Measurements from ENCODE around the gene KLHL3.

Gene KLHL3

DNA sequence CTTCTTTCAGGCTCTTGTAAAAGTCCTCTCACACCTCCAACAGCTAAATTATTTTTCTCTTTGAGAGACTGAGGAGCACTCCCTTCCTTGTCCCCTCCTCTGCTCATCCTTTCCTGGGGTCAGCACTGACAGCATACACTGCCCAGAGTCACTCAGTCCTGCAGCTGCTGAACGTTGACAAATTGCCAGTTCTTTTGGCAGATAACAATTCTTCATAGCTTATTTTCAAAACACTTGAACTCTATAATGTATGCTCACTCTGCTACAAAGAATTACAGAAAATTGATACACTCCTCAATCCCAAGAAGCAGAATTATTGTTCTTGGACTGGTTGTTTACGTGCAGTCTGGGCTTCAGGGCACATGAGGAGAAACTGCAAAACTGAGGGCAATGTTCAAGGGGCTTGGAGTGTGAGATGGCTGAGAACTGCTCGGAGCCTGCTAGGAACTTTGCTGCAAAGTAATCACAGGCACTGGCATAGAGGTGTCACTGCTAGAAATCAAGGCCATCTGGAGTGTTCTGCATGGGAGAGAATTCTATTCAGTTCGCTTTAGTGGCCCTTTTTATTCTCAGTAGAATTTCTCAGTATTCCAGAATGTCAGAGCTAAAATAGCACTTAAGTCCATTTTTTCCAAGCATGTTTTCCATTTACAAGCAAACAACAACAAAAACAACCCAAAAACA is 140.4 kb downstream of the KLHL3 start:
- H3K4me1 ChIP-seq (ENCODE audit: control insufficient read depth in 2 of 2, insufficient read depth in 1 of 2, low read depth in 1 of 2, low read length in 2 of 2), result no peaks in the 10 kb centered on the region
- no peak overlapping the region for H3K14ac ChIP-seq (ENCODE audit: low read length)
- H3K4me2 ChIP-seq (ENCODE audit: insufficient read depth, low read length, poor library complexity, severe bottlenecking), result no peak overlapping the region
- H2BK120ac ChIP-seq (ENCODE audit: low read depth, low read length), result no peak overlapping the region
- no peak overlapping the region for H3K18ac ChIP-seq (ENCODE audit: low read length)
- H3K79me1 ChIP-seq (ENCODE audit: low read depth, low read length), result no peaks in the 10 kb centered on the region
- no peak for DNase-seq (ENCODE audit: low spot score)
- no peak overlapping the region for H2AFZ ChIP-seq (ENCODE audit: low read length)
- H3K23ac ChIP-seq (ENCODE audit: low read depth, low read length, poor library complexity), result no peak overlapping the region
- H2BK5ac ChIP-seq (ENCODE audit: low read length), result no peak overlapping the region
- no peaks in the 10 kb centered on the region for H3K36me3 ChIP-seq (replicated peaks in 1 of 2; ENCODE audit: control insufficient read depth in 2 of 2, insufficient read depth in 2 of 2, low read length in 2 of 2)
- peaks cover 0 to 30% (median 0%) of the 10 kb centered on the region in 3 experiments for H3K27me3 ChIP-seq (ENCODE audit: control insufficient read depth in 3 of 3, insufficient read depth in 3 of 3, low read depth in 1 of 3, low read length in 3 of 3)
- no peak overlapping the region for H3K9ac ChIP-seq (ENCODE audit: low read depth, low read length, poor library complexity)
- no peaks in the 10 kb centered on the region for H3K9me3 ChIP-seq (replicated peaks in 1 of 2; ENCODE audit: control insufficient read depth in 2 of 2, insufficient read depth in 1 of 2, low read depth in 1 of 2, low read length in 2 of 2)
- no CpG with 5 or more reads among the region's 4 CpGs for WGBS, 2 donors (ENCODE audit: extremely low coverage in 2 of 2, insufficient read length in 2 of 2, insufficient replicate concordance in 1 of 2)
- no peak overlapping the region for H4K8ac ChIP-seq (ENCODE audit: low read depth, low read length)
- no peak overlapping the region for H3K4me3 ChIP-seq (ENCODE audit: low read length in 2 of 2)
- no peak overlapping the region for H2BK15ac ChIP-seq (ENCODE audit: low read length)
- no peak overlapping the region for H3K27ac ChIP-seq (replicated peaks; ENCODE audit: low read length)
- no peak overlapping the region for H2AK5ac ChIP-seq (ENCODE audit: low read depth, low read length)
- H4K91ac ChIP-seq (ENCODE audit: low read depth, low read length, poor library complexity), result no peak overlapping the region
- H3K4ac ChIP-seq (ENCODE audit: low read length), result no peak overlapping the region
- H2BK12ac ChIP-seq (ENCODE audit: low read length), result no peak overlapping the region

DNA sequence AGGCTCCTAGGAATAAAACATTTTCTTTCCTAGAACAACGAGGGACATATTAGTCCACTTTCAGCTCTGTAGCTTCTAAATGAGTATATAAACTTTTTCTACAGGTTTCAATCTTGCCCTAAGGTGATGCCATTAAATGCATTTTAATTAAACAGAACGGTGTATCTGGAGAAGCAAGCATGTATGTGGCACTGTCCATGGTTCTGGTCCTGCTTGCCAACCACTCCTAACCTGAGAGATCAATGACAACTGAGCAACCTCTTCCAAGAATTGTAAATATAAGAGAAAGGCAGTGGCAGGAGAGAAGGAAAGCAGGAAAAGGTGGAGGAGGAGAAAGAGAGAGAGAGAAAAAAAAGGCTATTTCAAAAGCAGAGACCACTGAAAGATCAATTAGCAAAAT is 141.2 kb downstream of the KLHL3 start:
- Histone ChIP-seq H3K4ac (ENCODE audit: low read length) (no peak overlapping the region), H3K14ac (ENCODE audit: low read length) (no peak overlapping the region), H4K8ac (ENCODE audit: low read depth, low read length) (no peak overlapping the region), H3K18ac (ENCODE audit: low read length) (no peak overlapping the region), H2BK15ac (ENCODE audit: low read length) (no peak overlapping the region), H2BK5ac (ENCODE audit: low read length) (no peak overlapping the region), H4K91ac (ENCODE audit: low read depth, low read length, poor library complexity) (no peak overlapping the region), H2AK5ac (ENCODE audit: low read depth, low read length) (no peak overlapping the region), H3K79me1 (ENCODE audit: low read depth, low read length) (no peaks in the 10 kb centered on the region), H3K27ac (replicated peaks; ENCODE audit: low read length) (no peak overlapping the region), H3K4me3 (ENCODE audit: low read length in 2 of 2) (no peak overlapping the region), H2BK120ac (ENCODE audit: low read depth, low read length) (no peak overlapping the region), H3K9ac (ENCODE audit: low read depth, low read length, poor library complexity) (no peak overlapping the region), H3K23ac (ENCODE audit: low read depth, low read length, poor library complexity) (no peak overlapping the region), H3K4me2 (ENCODE audit: insufficient read depth, low read length, poor library complexity, severe bottlenecking) (no peak overlapping the region), H3K9me3 (replicated peaks in 1 of 2; ENCODE audit: control insufficient read depth in 2 of 2, insufficient read depth in 1 of 2, low read depth in 1 of 2, low read length in 2 of 2) (no peaks in the 10 kb centered on the region), H3K4me1 (ENCODE audit: control insufficient read depth in 2 of 2, insufficient read depth in 1 of 2, low read depth in 1 of 2, low read length in 2 of 2) (no peaks in the 10 kb centered on the region), H3K36me3 (replicated peaks in 1 of 2; ENCODE audit: control insufficient read depth in 2 of 2, insufficient read depth in 2 of 2, low read length in 2 of 2) (no peaks in the 10 kb centered on the region), H2BK12ac (ENCODE audit: low read length) (no peak overlapping the region), H2AFZ (ENCODE audit: low read length) (no peak overlapping the region), H3K27me3 (ENCODE audit: control insufficient read depth in 3 of 3, insufficient read depth in 3 of 3, low read depth in 1 of 3, low read length in 3 of 3) (peaks cover 0 to 25% (median 0%) of the 10 kb centered on the region in 3 experiments)
- no CpG with 5 or more reads among the region's 2 CpGs for WGBS, 2 donors (ENCODE audit: extremely low coverage in 2 of 2, insufficient read length in 2 of 2, insufficient replicate concordance in 1 of 2)
- DNase-seq (ENCODE audit: low spot score), result no peak

DNA sequence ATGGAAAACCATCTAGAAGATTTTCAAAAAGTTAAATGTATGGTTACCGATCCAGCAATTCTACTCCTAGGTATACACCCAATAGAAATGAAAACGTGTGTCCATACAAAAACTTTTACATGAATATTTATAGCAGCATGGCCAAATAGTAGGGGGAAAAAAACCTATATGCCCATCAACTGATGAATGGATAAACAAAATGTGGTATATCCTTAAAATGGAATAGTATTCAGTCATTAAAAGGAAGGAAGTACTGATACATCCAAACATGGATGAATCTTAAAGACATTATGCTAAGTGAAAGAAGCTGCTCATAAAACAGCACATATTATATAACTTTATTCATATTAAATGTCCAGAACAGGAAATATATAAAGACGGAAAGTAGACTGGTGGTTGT is 143.6 kb downstream of the KLHL3 start:
- H2BK120ac ChIP-seq (ENCODE audit: low read depth, low read length), result no peak overlapping the region
- no peak overlapping the region for H2BK5ac ChIP-seq (ENCODE audit: low read length)
- no peak overlapping the region for H3K14ac ChIP-seq (ENCODE audit: low read length)
- no peak overlapping the region for H3K4me2 ChIP-seq (ENCODE audit: insufficient read depth, low read length, poor library complexity, severe bottlenecking)
- H4K8ac ChIP-seq (ENCODE audit: low read depth, low read length), result no peak overlapping the region
- H3K27me3 ChIP-seq (ENCODE audit: control insufficient read depth in 3 of 3, insufficient read depth in 3 of 3, low read depth in 1 of 3, low read length in 3 of 3), result peaks cover 0 to 27% (median 0%) of the 10 kb centered on the region in 3 experiments
- no peaks in the 10 kb centered on the region for H3K4me1 ChIP-seq (ENCODE audit: control insufficient read depth in 2 of 2, insufficient read depth in 1 of 2, low read depth in 1 of 2, low read length in 2 of 2)
- no peaks in the 10 kb centered on the region for H3K9me3 ChIP-seq (replicated peaks in 1 of 2; ENCODE audit: control insufficient read depth in 2 of 2, insufficient read depth in 1 of 2, low read depth in 1 of 2, low read length in 2 of 2)
- H3K27ac ChIP-seq (replicated peaks; ENCODE audit: low read length), result no peak overlapping the region
- no peak overlapping the region for H2AFZ ChIP-seq (ENCODE audit: low read length)
- H2BK12ac ChIP-seq (ENCODE audit: low read length), result no peak overlapping the region
- H3K79me1 ChIP-seq (ENCODE audit: low read depth, low read length), result no peaks in the 10 kb centered on the region
- no peak overlapping the region for H2BK15ac ChIP-seq (ENCODE audit: low read length)
- WGBS, 2 donors (ENCODE audit: extremely low coverage in 2 of 2, insufficient read length in 2 of 2, insufficient replicate concordance in 1 of 2), result 100% methylated on average over 1 of the region's 3 CpGs
- H3K23ac ChIP-seq (ENCODE audit: low read depth, low read length, poor library complexity), result no peak overlapping the region
- H3K18ac ChIP-seq (ENCODE audit: low read length), result no peak overlapping the region
- no peak overlapping the region for H4K91ac ChIP-seq (ENCODE audit: low read depth, low read length, poor library complexity)
- H3K36me3 ChIP-seq (replicated peaks in 1 of 2; ENCODE audit: control insufficient read depth in 2 of 2, insufficient read depth in 2 of 2, low read length in 2 of 2), result no peaks in the 10 kb centered on the region
- no peak for DNase-seq (ENCODE audit: low spot score)
- no peak overlapping the region for H3K9ac ChIP-seq (ENCODE audit: low read depth, low read length, poor library complexity)
- H3K4ac ChIP-seq (ENCODE audit: low read length), result no peak overlapping the region
- H3K4me3 ChIP-seq (ENCODE audit: low read length in 2 of 2), result no peak overlapping the region
- H2AK5ac ChIP-seq (ENCODE audit: low read depth, low read length), result no peak overlapping the region

DNA sequence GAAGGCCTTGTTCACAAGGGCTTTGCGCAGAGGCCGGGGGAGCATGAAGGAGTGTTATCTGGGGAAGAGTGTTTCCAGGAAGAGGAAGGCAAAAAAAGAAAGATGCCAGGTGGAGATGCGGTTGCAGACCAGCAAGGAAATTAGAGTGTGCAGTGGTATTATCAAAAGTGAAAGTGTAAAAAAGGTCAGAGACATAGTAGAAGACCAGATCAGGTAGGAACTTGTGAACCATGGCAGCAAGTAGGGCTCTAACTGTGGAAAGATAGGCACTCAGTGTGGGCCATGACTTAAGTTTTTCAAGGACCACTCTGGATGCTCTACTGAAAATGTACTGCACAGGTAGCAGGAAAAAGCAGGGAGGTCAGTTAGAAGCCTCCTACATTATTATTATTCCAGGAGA is 146.7 kb downstream of the KLHL3 start:
- DNase-seq (ENCODE audit: low spot score), result no peak
- Histone ChIP-seq H3K9me3 (replicated peaks in 1 of 2; ENCODE audit: control insufficient read depth in 2 of 2, insufficient read depth in 1 of 2, low read depth in 1 of 2, low read length in 2 of 2) (no peaks in the 10 kb centered on the region), H4K8ac (ENCODE audit: low read depth, low read length) (no peak overlapping the region), H3K9ac (ENCODE audit: low read depth, low read length, poor library complexity) (no peak overlapping the region), H4K91ac (ENCODE audit: low read depth, low read length, poor library complexity) (no peak overlapping the region), H3K14ac (ENCODE audit: low read length) (no peak overlapping the region), H2BK15ac (ENCODE audit: low read length) (no peak overlapping the region), H3K4ac (ENCODE audit: low read length) (no peak overlapping the region), H3K23ac (ENCODE audit: low read depth, low read length, poor library complexity) (no peak overlapping the region), H3K27ac (replicated peaks; ENCODE audit: low read length) (no peak overlapping the region), H3K4me3 (ENCODE audit: low read length in 2 of 2) (no peak overlapping the region), H3K79me1 (ENCODE audit: low read depth, low read length) (no peaks in the 10 kb centered on the region), H3K4me2 (ENCODE audit: insufficient read depth, low read length, poor library complexity, severe bottlenecking) (no peak overlapping the region), H3K27me3 (ENCODE audit: control insufficient read depth in 3 of 3, insufficient read depth in 3 of 3, low read depth in 1 of 3, low read length in 3 of 3) (peaks cover 0 to 13% (median 0%) of the 10 kb centered on the region in 3 experiments), H2BK120ac (ENCODE audit: low read depth, low read length) (no peak overlapping the region), H2BK5ac (ENCODE audit: low read length) (no peak overlapping the region), H3K18ac (ENCODE audit: low read length) (no peak overlapping the region), H3K36me3 (replicated peaks in 1 of 2; ENCODE audit: control insufficient read depth in 2 of 2, insufficient read depth in 2 of 2, low read length in 2 of 2) (no peaks in the 10 kb centered on the region), H2BK12ac (ENCODE audit: low read length) (no peak overlapping the region), H2AK5ac (ENCODE audit: low read depth, low read length) (no peak overlapping the region), H3K4me1 (ENCODE audit: control insufficient read depth in 2 of 2, insufficient read depth in 1 of 2, low read depth in 1 of 2, low read length in 2 of 2) (no peaks in the 10 kb centered on the region), H2AFZ (ENCODE audit: low read length) (no peak overlapping the region)
- WGBS, 2 donors (ENCODE audit: extremely low coverage in 2 of 2, insufficient read length in 2 of 2, insufficient replicate concordance in 1 of 2), result no CpG with 5 or more reads among the region's 3 CpGs

All from neuronal stem cell (in vitro differentiated cells).